ENCODE measurements around the gene MPP2.
"Not testable (repeated sequence)": the region's sequence is repeated elsewhere in the genome, so short reads cannot be mapped to it uniquely, and the experiment has no call there.

Gene MPP2, protein sequence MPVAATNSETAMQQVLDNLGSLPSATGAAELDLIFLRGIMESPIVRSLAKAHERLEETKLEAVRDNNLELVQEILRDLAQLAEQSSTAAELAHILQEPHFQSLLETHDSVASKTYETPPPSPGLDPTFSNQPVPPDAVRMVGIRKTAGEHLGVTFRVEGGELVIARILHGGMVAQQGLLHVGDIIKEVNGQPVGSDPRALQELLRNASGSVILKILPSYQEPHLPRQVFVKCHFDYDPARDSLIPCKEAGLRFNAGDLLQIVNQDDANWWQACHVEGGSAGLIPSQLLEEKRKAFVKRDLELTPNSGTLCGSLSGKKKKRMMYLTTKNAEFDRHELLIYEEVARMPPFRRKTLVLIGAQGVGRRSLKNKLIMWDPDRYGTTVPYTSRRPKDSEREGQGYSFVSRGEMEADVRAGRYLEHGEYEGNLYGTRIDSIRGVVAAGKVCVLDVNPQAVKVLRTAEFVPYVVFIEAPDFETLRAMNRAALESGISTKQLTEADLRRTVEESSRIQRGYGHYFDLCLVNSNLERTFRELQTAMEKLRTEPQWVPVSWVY

DNA sequence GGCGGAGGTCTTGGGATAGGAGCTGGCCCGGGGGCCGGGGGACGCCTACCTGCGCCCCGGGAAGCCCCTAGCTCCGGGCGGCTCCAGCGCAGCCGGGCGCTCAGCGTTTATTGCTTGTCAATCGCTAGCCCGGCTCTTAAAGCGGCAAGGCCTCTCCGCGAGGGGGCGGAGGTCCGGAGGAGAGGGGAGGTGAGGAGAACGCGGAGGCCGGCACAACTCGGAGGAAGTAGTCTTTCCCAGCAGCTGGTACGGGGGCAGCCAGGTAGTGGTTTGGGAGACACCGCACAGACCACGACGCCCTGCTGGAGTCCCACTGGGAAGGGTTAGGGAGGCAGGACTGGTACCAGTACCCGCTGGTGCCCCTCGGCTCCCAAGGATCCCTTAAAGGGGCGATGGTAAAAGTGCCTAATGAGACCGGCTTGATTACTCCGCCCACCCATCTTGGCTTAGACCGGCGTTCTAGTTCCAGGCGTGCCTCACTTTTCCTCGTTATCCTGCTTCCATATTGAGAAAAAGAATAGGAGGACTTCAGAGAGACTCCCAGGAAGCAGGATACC lies at the start of gene MPP2:
Gene MPP2 (minus strand): TSS at position 112 of the 557 bp plus-strand sequence. CDS start 3,076 bp downstream, outside the sequence.
- peak; percentile 27 for DNase-seq

DNA sequence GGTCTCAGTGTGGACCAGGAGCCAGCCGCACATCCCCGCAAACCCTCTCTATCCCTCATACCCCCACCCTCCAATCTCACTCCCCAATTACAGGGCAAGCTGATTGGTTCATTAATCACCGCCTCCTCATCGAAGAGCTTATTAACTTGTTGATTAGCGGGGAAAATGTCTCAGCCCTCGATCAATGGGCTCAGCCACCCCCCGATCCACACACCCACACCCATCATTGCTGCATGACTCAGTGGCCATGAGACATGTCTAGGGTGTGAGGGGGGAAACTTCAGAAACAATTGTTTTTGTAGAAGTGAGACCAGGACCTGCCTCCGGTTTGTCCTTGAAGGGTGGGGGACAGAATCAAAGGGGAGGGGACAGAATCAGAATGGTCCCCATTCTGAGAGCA lies 48.9 kb upstream of the MPP2 start:
- DNase-seq = no peak

GRCh38 chr17:43953746-43954145 lies 46.4 kb upstream of the MPP2 start, which contains the start of gene PYY:
Gene PYY, minus strand, starts transcription at chr17:43953940. Its CDS starts 457 bp downstream, at chr17:43953483.
- no peak for DNase-seq

DNA sequence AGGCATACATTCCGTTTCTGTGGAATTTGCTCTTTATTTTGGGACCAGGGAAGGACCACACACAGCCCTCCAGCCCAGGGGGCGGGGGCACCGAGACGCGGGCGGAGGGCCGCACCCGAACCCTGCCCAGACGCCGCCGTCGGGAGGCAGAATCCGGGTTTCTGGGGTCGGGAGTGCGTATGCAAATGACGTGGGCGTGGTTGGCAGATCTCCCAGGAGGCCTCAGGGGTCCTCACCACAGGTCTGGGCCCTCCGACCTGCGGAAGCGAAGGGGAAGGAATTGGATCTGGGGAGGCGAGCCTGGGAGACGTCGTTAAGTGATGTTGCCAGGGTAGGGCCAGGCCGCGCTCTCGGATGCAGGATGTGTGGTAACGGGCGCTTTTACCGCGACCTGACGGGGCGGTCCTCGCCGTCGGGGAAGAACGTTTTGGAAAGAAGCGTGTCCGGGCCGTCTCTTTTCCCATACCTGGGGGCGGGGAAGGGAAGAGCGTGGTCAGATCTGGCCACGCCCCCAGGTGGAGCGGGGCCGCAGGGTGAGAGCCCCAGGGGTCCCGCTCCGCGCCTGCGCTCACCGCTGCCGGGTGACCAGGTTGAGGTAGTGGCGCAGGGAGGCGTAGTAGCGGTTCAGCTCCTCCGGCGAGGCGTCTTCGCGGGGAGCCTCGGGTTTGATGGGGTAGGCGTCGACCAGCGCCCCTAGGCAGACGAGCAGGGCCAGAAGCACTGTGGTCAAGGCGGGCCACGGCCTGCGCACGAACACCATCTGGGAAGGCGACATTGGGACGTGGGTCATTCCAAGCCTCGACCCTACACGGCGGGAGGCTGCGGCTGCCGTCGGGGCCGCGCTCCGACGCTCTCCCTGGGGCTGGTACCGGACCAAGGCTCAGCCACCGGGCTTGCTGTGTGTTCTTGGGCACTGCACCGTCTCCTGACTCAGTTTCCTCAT lies 45.7 kb upstream of the MPP2 start:
- no peak for DNase-seq

GRCh38 chr17:43952351-43952723 lies 45.0 kb upstream of the MPP2 start:
- no peak for DNase-seq

DNA sequence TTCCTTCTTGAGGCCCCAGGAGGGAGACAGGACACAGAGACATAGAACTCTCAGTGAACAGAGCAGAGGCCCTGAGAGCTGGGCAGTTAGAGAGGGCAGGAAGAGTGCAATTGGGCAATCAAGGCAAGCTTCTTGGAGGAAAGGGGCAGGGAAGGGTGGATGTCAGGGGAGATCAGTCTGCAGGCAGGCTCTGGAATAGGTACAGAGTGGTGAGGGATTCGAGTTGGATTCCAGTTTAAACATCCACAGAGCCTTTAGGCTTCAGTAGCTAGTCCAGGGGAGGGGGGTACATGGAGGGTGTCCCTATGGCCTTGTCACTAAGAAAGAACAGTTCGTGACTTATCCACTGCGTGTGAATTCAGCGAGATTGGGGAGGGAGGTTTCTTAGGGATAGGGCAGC lies 44.4 kb upstream of the MPP2 start:
- no peak for DNase-seq

DNA sequence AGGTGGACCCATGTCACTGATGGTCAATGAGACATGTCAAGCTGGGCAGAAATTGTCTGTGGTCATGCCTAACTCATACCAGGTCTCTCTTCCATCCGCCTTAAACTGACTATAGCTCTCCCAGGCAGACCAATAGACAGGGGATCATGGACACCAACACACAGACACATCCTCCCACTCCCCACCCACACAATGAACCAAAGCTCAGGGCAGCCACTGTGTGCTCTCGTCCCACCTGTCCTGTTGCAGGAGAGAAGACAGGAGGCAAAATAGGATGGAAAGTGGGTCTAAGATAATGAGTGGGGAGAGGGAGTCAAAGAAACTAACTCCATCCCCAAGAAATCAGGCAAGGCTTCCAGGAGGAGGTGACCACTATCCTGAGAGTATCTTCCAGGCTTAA lies 43.2 kb upstream of the MPP2 start:
- no peak for DNase-seq

GRCh38 chr17:43949781-43950180 lies 42.4 kb upstream of the MPP2 start:
- DNase-seq = no peak

- DNase-seq = no peak
Observed at GRCh38 chr17:43946781-43947180, 39.4 kb upstream of the MPP2 start.

DNA sequence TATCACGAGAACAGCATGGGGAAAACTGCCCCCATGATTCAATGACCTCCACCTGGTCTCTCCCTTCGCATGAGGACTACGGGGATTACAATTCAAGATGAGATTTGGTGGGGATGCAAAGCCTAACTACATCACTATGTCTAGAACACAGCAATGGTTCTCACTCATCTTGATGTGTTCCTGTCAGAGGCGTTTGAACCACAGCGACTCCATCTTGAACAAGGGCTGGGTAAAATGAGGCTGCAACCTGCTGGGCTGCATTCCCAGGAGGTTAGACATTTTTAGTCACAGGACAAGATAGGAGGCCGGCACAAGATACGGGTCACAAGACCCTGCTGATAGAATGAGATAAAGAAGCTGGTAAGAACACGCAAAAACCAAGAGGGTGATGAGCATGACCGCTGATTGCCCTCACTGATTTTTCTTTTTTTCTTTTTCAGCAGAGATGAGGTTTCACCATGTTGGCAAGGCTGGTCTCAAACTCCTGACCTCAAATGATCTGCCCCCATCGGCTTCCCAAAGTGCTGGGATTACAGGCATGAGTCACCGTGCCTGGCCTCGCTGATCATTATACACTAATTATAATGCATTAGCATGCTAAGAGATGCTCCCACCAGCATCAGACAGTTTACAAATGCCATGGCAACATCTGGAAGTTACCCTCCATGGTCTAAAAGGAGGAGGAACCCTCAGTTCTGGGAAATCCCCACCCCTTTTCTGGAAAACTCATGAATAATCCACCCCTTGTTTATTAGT lies 37.9 kb upstream of the MPP2 start:
- DNase-seq = no peak

- no peak for DNase-seq
Observed at GRCh38 chr17:43942051-43942685, 34.8 kb upstream of the MPP2 start, which contains the start of gene PPY. Gene PPY, minus strand, starts transcription at chr17:43942476. Its CDS starts 822 bp downstream, at chr17:43941654.

- no peak for DNase-seq
Observed at GRCh38 chr17:43940630-43941029, 33.3 kb upstream of the MPP2 start.

- no peak for DNase-seq
Observed at GRCh38 chr17:43939886-43940285, 32.5 kb upstream of the MPP2 start.

- DNase-seq = not testable (repeated sequence)
Observed at GRCh38 chr17:43939452-43939851, 32.1 kb upstream of the MPP2 start.

GRCh38 chr17:43938838-43939182 lies 31.5 kb upstream of the MPP2 start:
- no peak for DNase-seq

DNA sequence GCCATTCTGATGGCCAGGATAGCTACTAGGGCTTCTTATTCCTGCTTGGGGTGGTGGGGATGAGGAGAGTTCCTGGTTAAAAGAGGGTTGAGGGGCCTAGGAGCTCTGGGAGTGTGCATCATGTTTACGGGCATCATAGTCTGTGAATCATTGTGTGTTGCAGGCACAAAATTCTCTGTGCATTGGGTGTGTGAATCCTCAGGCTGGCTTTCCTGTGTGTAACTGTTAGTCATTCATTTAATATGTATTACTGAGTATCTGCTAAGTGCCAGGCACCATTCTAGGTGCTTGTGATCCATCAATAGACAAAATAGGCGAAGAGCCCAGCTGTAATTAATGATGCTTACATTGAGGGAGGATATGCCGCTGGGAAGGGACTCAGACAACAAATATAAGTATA lies 29.1 kb upstream of the MPP2 start:
- no peak for DNase-seq

- no peak for DNase-seq
Observed at GRCh38 chr17:43935926-43936261, 28.6 kb upstream of the MPP2 start.

GRCh38 chr17:43935204-43935925 lies 28.0 kb upstream of the MPP2 start:
- DNase-seq = no peak

- DNase-seq = no peak
Observed at GRCh38 chr17:43932923-43933322, 25.6 kb upstream of the MPP2 start.

DNA sequence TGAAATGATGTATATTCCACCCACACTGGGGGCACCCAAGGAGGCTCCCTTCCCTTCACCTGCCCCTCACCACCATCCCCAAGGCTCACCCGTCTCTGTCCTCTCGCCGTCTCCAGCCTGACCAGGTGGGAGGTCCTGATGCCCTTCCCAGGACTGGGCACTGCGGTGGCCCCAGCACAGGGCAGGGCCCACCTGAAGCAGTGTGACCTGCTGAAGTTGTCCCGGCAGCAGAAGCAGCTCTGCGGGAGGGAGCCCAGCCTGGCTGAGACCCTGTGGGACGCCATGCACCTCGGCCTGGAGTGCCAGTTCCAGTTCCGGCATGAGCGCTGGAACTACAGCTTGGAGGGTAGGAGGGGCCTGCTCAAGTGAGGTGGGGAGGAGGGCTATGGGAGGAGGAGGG lies 25.0 kb upstream of the MPP2 start:
- no peak for DNase-seq

DNA sequence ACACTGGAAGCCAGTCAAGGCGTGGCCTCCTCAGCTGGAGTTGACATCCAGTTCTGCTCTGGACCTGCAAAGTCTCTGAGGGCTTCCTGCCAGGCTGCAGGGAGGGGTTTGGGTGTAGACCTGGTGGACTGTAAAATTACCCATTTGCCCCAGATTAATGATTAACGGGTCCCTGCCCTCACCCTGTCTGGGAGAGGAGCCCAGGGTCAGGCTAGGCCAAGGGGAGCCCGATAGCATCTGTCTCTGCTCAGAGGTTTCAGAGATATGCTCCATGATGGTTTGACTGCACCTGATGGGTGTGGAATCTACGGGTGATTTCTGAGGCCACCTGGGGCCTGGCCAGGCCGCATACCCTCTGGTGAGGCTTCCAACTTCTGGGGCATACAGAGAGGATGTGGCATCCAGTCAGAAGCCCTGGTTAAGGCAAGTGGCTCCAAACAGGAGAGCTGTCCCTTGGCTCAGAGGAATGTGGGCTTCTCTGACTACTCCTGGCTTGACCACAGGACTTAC lies 23.8 kb upstream of the MPP2 start:
- no peak for DNase-seq

Data from KG1 (cell line).